CD4-positive, alpha-beta memory T cell (primary cell): Measurements from ENCODE around the gene ACTR8. TPM values are rescaled to one million over a fixed set of nuclear protein-coding genes. Genes with fewer than 3 reads are reported as not detected.
"Not testable (repeated sequence)": the region's sequence is repeated elsewhere in the genome, so short reads cannot be mapped to it uniquely, and the experiment has no call there.

Source experiments
- CTCF ChIA-PET: fragments of 350-600 bp; sonication (Branson Sonifier 250); formaldehyde crosslinking; loops from one replicate; lab custom pipeline; 2021; ENCODE audit warnings: inconsistent platforms; ENCODE audit not compliant: partially characterized antibody; lab: Charles Lee
- POLR2A ChIA-PET: fragments of 350-600 bp; sonication (Branson Sonifier 250); formaldehyde crosslinking; loops from one replicate; lab custom pipeline; 2021; ENCODE audit not compliant: partially characterized antibody; lab: Charles Lee
- DNase-seq, 5 donors: peaks; one replicate each; pipeline versions ENCODE4 v3.0.0 to v3.0.0-alpha.2; 2020 to 2022; ENCODE audit warnings: mixed read lengths in 1 of 5
- H3K27ac ChIP-seq: one replicate; pipeline ENCODE4 v1.7.0; 2013; ENCODE audit warnings: low read depth, low read length
- H3K27me3 ChIP-seq: 2 replicates; pipeline ENCODE4 v1.7.0; 2013; ENCODE audit warnings: mild to moderate bottlenecking, low read length, moderate library complexity; ENCODE audit not compliant: insufficient read depth
- H3K36me3 ChIP-seq: 2 replicates; pipeline ENCODE4 v1.7.0; 2013; ENCODE audit warnings: mild to moderate bottlenecking, low read length, moderate library complexity; ENCODE audit not compliant: insufficient read depth
- H3K4me1 ChIP-seq: 2 replicates; pipeline ENCODE4 v1.7.0; 2013; ENCODE audit warnings: mild to moderate bottlenecking, low read length, moderate library complexity; ENCODE audit not compliant: insufficient read depth
- H3K4me3 ChIP-seq, 2 donors: one replicate each; pipeline ENCODE4 v1.7.0; 2013; ENCODE audit warnings: low read length in 2 of 2, mild to moderate bottlenecking in 1 of 2
- H3K9me3 ChIP-seq, 2 donors: one replicate each; pipeline ENCODE4 v1.7.0; 2013; ENCODE audit warnings: low read length in 2 of 2, control low read depth in 1 of 2; ENCODE audit not compliant: control insufficient read depth in 1 of 2
- H3K27ac Mint-ChIP-seq, 7 donors: one replicate each; pipeline ENCODE4 v1.8.0; 2020 to 2021; ENCODE audit warnings: mixed read lengths in 7 of 7, mild to moderate bottlenecking in 6 of 7, inconsistent platforms in 3 of 7, moderate library complexity in 3 of 7
- H3K27me3 Mint-ChIP-seq, 2 donors: one replicate each; pipeline ENCODE4 v1.8.0; 2020 to 2021; ENCODE audit warnings: mixed read lengths in 2 of 2
- H3K36me3 Mint-ChIP-seq, 2 donors: one replicate each; pipeline ENCODE4 v1.8.0; 2020 to 2021; ENCODE audit warnings: mixed read lengths in 2 of 2, inconsistent platforms in 1 of 2, mild to moderate bottlenecking in 1 of 2
- H3K4me1 Mint-ChIP-seq, 4 donors: one replicate each; pipeline ENCODE4 v1.8.0; 2020 to 2021; ENCODE audit warnings: mixed read lengths in 4 of 4, mild to moderate bottlenecking in 1 of 4
- H3K4me3 Mint-ChIP-seq, 8 donors: one replicate each; pipeline ENCODE4 v1.8.0; 2020 to 2021; ENCODE audit warnings: mixed read lengths in 8 of 8, mild to moderate bottlenecking in 7 of 8, moderate library complexity in 6 of 8, inconsistent platforms in 3 of 8
- H3K9me3 Mint-ChIP-seq, 8 donors: one replicate each; pipeline ENCODE4 v1.8.0; 2020 to 2021; ENCODE audit warnings: mixed read lengths in 8 of 8, mild to moderate bottlenecking in 5 of 8, inconsistent platforms in 3 of 8, moderate library complexity in 1 of 8
- intact Hi-C: fragments of 100-400 bp; cut with micrococcal nuclease; formaldehyde crosslinking; loops from one replicate; pipeline ENCODE4 v1.15.1; 2023
- polyA plus RNA-seq, 2 donors: library from polyadenylated mRNA; unstranded; fragments of 300-500 nt; fragmentation: Illumina TruSeq; gene quantifications; one replicate each; pipeline ENCODE4 v1.2.3, GENCODE V29; 2021
- total RNA-seq, 2 experiments: library from RNA; stranded (reverse); gene quantifications; one replicate each; pipeline ENCODE4 v1.2.3, GENCODE V29; 2021

ACTR8 gene, protein sequence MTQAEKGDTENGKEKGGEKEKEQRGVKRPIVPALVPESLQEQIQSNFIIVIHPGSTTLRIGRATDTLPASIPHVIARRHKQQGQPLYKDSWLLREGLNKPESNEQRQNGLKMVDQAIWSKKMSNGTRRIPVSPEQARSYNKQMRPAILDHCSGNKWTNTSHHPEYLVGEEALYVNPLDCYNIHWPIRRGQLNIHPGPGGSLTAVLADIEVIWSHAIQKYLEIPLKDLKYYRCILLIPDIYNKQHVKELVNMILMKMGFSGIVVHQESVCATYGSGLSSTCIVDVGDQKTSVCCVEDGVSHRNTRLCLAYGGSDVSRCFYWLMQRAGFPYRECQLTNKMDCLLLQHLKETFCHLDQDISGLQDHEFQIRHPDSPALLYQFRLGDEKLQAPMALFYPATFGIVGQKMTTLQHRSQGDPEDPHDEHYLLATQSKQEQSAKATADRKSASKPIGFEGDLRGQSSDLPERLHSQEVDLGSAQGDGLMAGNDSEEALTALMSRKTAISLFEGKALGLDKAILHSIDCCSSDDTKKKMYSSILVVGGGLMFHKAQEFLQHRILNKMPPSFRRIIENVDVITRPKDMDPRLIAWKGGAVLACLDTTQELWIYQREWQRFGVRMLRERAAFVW
- 10 to 100 TPM; 37.7 to 38.1 TPM for total RNA-seq
- 10 to 100 TPM; 13.1 to 24.7 TPM for polyA plus RNA-seq

DNA sequence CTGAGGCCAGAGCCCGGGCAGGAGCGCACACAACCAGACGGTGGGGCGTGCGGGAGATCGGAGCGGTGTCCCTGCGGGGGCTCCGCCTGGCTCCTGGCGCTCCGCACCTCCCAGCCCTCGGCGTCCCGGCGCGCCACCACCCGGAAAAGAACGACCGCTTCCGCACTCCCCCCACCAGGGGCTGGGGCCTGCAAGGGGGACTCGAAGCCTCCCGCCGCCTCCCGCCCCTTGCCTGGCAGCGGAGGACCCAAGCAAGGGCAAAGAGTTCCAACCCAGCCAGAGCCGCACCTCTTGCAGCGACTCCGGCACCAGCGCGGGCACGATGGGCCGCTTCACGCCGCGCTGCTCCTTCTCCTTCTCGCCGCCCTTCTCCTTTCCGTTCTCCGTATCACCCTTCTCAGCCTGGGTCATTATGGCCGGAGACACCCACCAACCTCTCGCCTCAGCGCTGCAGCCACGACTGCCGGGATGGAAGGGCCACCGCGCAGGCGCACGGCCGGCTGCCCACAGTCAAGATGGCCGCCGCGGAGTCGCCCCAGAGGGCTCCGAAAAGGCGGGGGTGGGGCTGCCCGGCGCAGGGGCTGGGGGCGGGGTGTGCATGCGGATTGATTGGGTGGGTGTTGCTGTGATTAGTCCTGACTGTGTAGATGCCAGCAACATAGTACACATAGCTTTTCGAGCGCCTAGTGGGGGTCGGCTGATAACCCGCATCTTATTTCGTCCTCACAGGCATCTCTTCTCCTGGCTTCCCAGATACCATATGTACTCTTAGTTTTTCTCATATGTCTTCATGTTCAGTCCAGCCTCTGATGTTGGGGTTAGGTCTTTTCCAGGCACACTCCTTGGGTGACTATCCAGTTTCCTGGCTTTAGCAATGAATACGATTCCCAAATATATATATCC, at the start of gene ACTR8:
ACTR8 (minus strand) TSS at position 462 of the 903 bp plus-strand sequence; CDS start at position 411, 51 bp downstream.
- peaks cover 27 to 38% (median 33%) of the 10 kb centered on the region in 4 donors for H3K4me1 Mint-ChIP-seq
- intact Hi-C loops: loop anchor here (1.0 kb wide), 1 partner anchor 9 kb away; the partner anchor contains the start of gene SELENOK
- POLR2A ChIA-PET: interaction anchor here (1.3 to 4.1 kb wide), 2 partner anchors 10 to 535 kb away, joined by 3 to 63 read pairs; partner anchors contain the start of genes DCP1A and SELENOK
- H3K27me3 Mint-ChIP-seq: no peaks in the 10 kb centered on the region
- Histone ChIP-seq H3K27ac (peak within 1 kb of the TSS; percentile 83), H3K4me3 (peak within 1 kb of the TSS; percentile 67 to 86), H3K9me3 (no peaks in the 10 kb centered on the region), H3K27me3 (no peaks in the 10 kb centered on the region), H3K36me3 (peaks cover 22% of the 10 kb centered on the region), H3K4me1 (peaks cover 20% of the 10 kb centered on the region)
- CTCF ChIA-PET: interaction anchor here (1.4 kb wide), 1 partner anchor 9 kb away, joined by 4 read pairs; no protein-coding TSS in a partner anchor
- DNase-seq: peak; percentile 82 to 90 (median 85)
- H3K36me3 Mint-ChIP-seq: peaks cover 22 to 67% of the 10 kb centered on the region in 2 donors
- peak within 1 kb of the TSS; percentile 65 to 100 (median 100) for H3K27ac Mint-ChIP-seq
- peaks cover 0 to 1% (median 0%) of the 10 kb centered on the region in 8 donors for H3K9me3 Mint-ChIP-seq
- H3K4me3 Mint-ChIP-seq: peak within 1 kb of the TSS; percentile 100

DNA sequence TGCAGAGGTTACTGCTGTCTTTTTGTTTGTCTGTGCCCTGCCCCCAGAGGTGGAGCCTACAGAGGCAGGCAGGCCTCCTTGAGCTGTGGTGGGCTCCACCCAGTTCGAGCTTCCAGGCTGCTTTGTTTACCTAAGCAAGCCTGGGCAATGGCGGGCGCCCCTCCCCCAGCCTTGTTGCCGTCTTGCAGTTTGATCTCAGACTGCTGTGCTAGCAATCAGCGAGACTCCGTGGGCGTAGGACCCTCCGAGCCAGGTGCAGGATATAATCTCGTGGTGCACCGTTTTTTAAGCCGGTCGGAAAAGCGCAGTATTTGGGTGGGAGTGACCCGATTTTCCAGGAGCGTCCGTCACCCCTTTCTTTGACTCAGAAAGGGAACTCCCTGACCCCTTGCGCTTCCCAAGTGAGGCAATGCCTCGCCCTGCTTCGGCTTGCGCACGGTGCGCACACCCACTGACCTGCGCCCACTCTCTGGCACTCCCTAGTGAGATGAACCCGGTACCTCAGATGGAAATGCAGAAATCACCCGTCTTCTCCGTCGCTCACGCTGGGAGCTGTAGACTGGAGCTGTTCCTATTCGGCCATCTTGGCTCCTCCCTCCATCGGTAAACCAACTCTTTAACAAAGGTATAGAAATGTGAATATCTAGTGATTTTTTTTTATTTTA, 45.4 kb upstream of the ACTR8 start:
- H3K27ac ChIP-seq, H3K4me1 Mint-ChIP-seq, POLR2A ChIA-PET, DNase-seq, H3K27me3 Mint-ChIP-seq, H3K4me1 ChIP-seq, H3K9me3 ChIP-seq, intact Hi-C loops, H3K27me3 ChIP-seq, H3K36me3 Mint-ChIP-seq, H3K36me3 ChIP-seq, H3K4me3 Mint-ChIP-seq, H3K9me3 Mint-ChIP-seq, H3K4me3 ChIP-seq: not testable (repeated sequence)
- CTCF ChIA-PET: interaction anchor here (2.4 kb wide), 1 partner anchor 11 kb away, joined by 17 read pairs; no protein-coding TSS in a partner anchor
- H3K27ac Mint-ChIP-seq: peak overlapping the region in 1 of 7 donors; percentile 70

DNA sequence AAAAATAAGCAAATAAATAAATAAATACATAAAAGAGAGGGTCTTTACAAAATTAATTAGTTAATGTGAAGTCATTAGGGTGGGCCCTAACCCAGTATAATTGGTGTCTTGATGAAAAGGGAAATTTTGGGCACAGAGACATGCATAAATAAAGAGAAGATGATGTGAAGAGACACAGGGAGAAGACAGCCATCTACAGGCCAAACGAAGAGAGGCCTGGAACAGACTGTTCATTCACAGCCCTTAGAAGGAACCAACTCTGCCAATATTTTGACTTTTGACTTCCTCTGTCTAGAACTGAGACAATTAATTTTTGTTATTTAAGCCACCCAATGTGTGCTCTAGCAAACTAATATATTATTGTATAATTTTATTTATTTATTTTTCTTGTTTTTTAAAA, 39.3 kb upstream of the ACTR8 start:
- ChIA-PET CTCF (no interaction called here), POLR2A (no interaction called here)
- Histone ChIP-seq H3K36me3 (no peaks in the 10 kb centered on the region), H3K4me1 (no peaks in the 10 kb centered on the region), H3K4me3 (no peak overlapping the region), H3K27me3 (peaks cover 4% of the 10 kb centered on the region), H3K27ac (no peak overlapping the region), H3K9me3 (no peaks in the 10 kb centered on the region)
- intact Hi-C loops: no loop called here
- DNase-seq: peak in 4 of 5 donors; percentile 2 to 14 (median 6)
- H3K27ac Mint-ChIP-seq: no peak overlapping the region
- H3K4me1 Mint-ChIP-seq: no peaks in the 10 kb centered on the region
- H3K4me3 Mint-ChIP-seq: no peak overlapping the region
- no peaks in the 10 kb centered on the region for H3K36me3 Mint-ChIP-seq
- H3K9me3 Mint-ChIP-seq: peaks cover 0 to 13% (median 11%) of the 10 kb centered on the region in 8 donors
- peaks cover 15 to 21% of the 10 kb centered on the region in 2 donors for H3K27me3 Mint-ChIP-seq

DNA sequence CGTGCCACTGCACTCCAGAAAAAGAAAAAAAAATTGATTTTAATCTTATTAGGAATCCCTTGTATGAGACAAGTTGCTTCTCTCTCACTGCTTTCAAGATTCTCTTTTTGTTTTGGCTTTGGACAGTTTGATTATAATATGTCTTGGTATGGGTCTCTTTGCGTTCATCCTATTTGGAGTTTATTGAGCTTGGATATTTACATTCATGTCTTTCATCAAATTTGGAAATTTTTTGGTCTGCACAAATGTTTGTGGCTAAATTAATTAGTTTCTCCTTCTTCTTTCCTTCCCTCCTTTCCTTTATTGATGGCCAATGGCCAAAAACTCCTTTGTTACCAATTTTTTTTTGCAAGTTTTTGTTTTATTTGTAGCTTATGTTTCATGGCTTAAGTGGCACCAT, 37.8 kb upstream of the ACTR8 start:
- H3K9me3 Mint-ChIP-seq: peaks cover 0 to 13% (median 11%) of the 10 kb centered on the region in 8 donors
- Histone ChIP-seq H3K27ac (no peak overlapping the region), H3K36me3 (no peaks in the 10 kb centered on the region), H3K4me1 (no peaks in the 10 kb centered on the region), H3K4me3 (no peak overlapping the region), H3K27me3 (peaks cover 4% of the 10 kb centered on the region), H3K9me3 (no peaks in the 10 kb centered on the region)
- POLR2A ChIA-PET: no interaction called here
- CTCF ChIA-PET: interaction anchor here (0.7 kb wide), 1 partner anchor 23 kb away, joined by 4 read pairs; no protein-coding TSS in a partner anchor
- peaks cover 18 to 26% of the 10 kb centered on the region in 2 donors for H3K27me3 Mint-ChIP-seq
- DNase-seq: no peak
- intact Hi-C loops: no loop called here
- H3K27ac Mint-ChIP-seq: no peak overlapping the region
- H3K4me3 Mint-ChIP-seq: no peak overlapping the region
- no peaks in the 10 kb centered on the region for H3K4me1 Mint-ChIP-seq
- no peaks in the 10 kb centered on the region for H3K36me3 Mint-ChIP-seq

DNA sequence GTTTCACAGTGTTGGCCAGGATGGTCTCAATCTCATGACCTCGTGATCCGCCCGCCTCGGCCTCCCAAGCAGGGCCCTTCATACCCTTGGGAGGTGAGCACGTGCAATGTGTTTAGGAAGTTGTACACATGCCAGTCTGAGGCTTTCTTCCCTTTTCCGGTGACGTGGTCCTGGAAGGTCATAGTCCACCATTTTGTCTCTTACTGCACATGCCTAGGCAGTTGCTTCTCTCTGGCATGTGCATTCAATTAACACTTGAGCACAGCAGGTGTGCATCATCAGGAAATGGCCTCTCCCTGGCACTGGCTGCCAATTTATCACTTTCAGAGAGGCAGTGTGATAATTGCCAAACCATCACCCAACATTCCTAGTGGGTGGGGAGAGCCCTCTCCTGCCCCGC, 31.4 kb upstream of the ACTR8 start:
- Histone ChIP-seq H3K9me3 (no peaks in the 10 kb centered on the region), H3K36me3 (no peaks in the 10 kb centered on the region), H3K4me1 (no peaks in the 10 kb centered on the region), H3K4me3 (no peak overlapping the region), H3K27ac (no peak overlapping the region), H3K27me3 (peaks cover 1% of the 10 kb centered on the region)
- ChIA-PET CTCF (no interaction called here), POLR2A (no interaction called here)
- DNase-seq: no peak
- Mint-ChIP-seq H3K9me3 (peaks cover 0 to 4% (median 0%) of the 10 kb centered on the region in 8 donors), H3K4me1 (no peaks in the 10 kb centered on the region), H3K27ac (no peak overlapping the region), H3K4me3 (no peak overlapping the region), H3K27me3 (peaks cover 25 to 32% of the 10 kb centered on the region in 2 donors), H3K36me3 (no peaks in the 10 kb centered on the region)
- intact Hi-C loops: no loop called here

DNA sequence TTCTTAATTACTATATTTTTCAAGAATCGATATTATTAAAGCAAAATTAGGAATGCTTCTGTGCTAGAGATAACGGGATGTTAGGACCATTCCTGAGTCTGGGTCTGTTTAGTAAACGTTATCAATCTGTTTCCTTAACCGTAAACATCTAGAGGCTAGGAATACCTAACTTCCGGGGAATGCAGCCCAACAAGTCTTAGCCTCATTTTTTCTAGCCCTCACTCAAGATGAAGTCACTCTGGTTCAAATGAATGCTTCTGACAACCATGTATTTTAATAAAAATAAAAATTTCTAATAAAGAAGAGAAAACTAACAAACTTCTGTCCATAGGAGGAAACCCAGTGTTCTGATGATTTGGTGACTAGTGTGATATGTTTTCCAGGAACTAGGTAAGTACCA, 20.8 kb upstream of the ACTR8 start:
- peaks cover 10 to 21% of the 10 kb centered on the region in 2 donors for H3K27me3 Mint-ChIP-seq
- H3K27me3 ChIP-seq: no peaks in the 10 kb centered on the region
- CTCF ChIA-PET: no interaction called here

More for the DNA sequence above, 20.8 kb upstream of the ACTR8 start:
- intact Hi-C loops: no loop called here
- H3K9me3 Mint-ChIP-seq: peaks cover 0 to 9% (median 5%) of the 10 kb centered on the region in 8 donors
- POLR2A ChIA-PET: no interaction called here
- Histone ChIP-seq H3K27ac (no peak overlapping the region), H3K9me3 (no peaks in the 10 kb centered on the region), H3K4me1 (no peaks in the 10 kb centered on the region), H3K4me3 (no peak overlapping the region), H3K36me3 (no peaks in the 10 kb centered on the region)
- no peak overlapping the region for H3K4me3 Mint-ChIP-seq
- H3K36me3 Mint-ChIP-seq: no peaks in the 10 kb centered on the region
- DNase-seq: no peak
- H3K27ac Mint-ChIP-seq: no peak overlapping the region
- H3K4me1 Mint-ChIP-seq: no peaks in the 10 kb centered on the region
